ELR (cell line): ENCODE data around the gene GGT6.

Experiments
- DNase-seq: peaks from one replicate; pipeline ENCODE4 v3.0.0-alpha.2; 2015; ENCODE audit warnings: low read depth

GGT6 gene

GRCh38 chr17:4551796-4552525 lies 8.4 kb downstream of the GGT6 start:
- no peak for DNase-seq

- peak; percentile 52 for DNase-seq
These were observed 9.2 kb downstream of the GGT6 start for GRCh38 chr17:4551141-4551540.

- DNase-seq: no peak
These were observed 9.8 kb downstream of the GGT6 start for GRCh38 chr17:4550534-4551039.

- DNase-seq: no peak
These were observed 10.4 kb downstream of the GGT6 start for GRCh38 chr17:4549781-4550533.

- DNase-seq: peak; percentile 47
These were observed 11.5 kb downstream of the GGT6 start for GRCh38 chr17:4548721-4549531.

- DNase-seq: no peak
These were observed 12.3 kb downstream of the GGT6 start for GRCh38 chr17:4548061-4548461.

- no peak for DNase-seq
These were observed 13.1 kb downstream of the GGT6 start for GRCh38 chr17:4547118-4547906.

- DNase-seq: no peak
These were observed 15.0 kb downstream of the GGT6 start for GRCh38 chr17:4545217-4545951.

GRCh38 chr17:4544951-4545216 lies 15.5 kb downstream of the GGT6 start:
- no peak for DNase-seq

GRCh38 chr17:4544135-4544950 lies 16.0 kb downstream of the GGT6 start:
- no peak for DNase-seq

- DNase-seq: no peak
These were observed 16.8 kb downstream of the GGT6 start for GRCh38 chr17:4543557-4544026.

GRCh38 chr17:4542726-4543191 lies 17.6 kb downstream of the GGT6 start:
- no peak for DNase-seq

GRCh38 chr17:4542003-4542725 lies 18.2 kb downstream of the GGT6 start:
- DNase-seq: no peak

GRCh38 chr17:4541328-4542002 lies 18.9 kb downstream of the GGT6 start:
- DNase-seq: no peak

GRCh38 chr17:4540687-4541327 lies 19.6 kb downstream of the GGT6 start:
- no peak for DNase-seq

- no peak for DNase-seq
These were observed 20.1 kb downstream of the GGT6 start for GRCh38 chr17:4540224-4540651.

GRCh38 chr17:4539576-4540223 lies 20.7 kb downstream of the GGT6 start:
- DNase-seq: no peak

GRCh38 chr17:4539025-4539424 lies 21.4 kb downstream of the GGT6 start:
- DNase-seq: no peak
